Epithelial cell of esophagus (primary cell): ENCODE measurements around the gene ANG.
"Not testable (repeated sequence)": the region's sequence is repeated elsewhere in the genome, so short reads cannot be mapped to it uniquely, and the experiment has no call there.

ENCODE experiments used
- DNase-seq: peaks from one replicate; pipeline ENCODE4 v3.0.0; 2010; ENCODE audit warnings: low read depth
- H3K4me3 ChIP-seq: 2 replicates; pipeline ENCODE4 v1.5.1; 2011; ENCODE audit warnings: mild to moderate bottlenecking, low read length, control low read depth
- CTCF ChIP-seq: IDR thresholded peaks from 2 replicates; pipeline ENCODE4 v1.5.1; 2011; ENCODE audit warnings: low read depth, mild to moderate bottlenecking, low read length, control low read depth, inconsistent platforms; ENCODE audit not compliant: insufficient read depth; ENCODE audit errors: missing control alignments

The ANG gene

GRCh38 chr14:20712904-20713303 is 24.3 kb downstream of the ANG start:
- TF ChIP-seq CTCF = no peak
- no peak overlapping the region for H3K4me3 ChIP-seq
- DNase-seq = peak; percentile 48

DNA sequence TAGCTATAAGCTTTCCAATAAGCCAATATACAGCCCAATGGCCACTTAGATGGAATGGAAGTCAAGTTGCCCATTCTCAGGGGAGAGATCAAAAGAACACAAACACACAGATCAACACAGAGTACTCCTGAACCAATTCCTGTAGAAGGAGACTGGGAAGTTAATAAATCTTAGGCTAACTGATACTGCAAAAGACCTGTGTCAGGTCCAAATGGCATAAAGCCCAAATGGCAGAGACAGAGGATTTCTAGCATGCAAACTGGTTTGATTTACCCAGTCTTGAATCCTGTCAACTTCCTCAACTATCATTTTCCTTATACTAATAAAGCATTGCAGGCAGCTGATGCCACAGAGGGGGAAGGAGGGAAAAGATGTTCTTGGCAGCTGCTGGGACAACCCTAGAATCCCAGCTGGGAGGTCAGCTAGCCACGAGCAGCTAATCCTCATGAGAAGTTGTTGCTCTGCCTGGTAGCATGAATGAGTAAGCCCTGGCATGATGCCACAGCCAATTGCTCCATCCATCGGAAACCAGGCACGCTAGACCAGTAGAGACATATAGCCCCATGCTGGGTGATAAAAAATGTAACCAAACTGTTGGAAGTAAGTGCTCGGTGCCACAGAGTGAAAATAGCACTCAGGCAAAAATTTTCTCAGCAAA is 26.2 kb downstream of the ANG start:
- no peak overlapping the region for H3K4me3 ChIP-seq
- DNase-seq = peak; percentile 88
- TF ChIP-seq CTCF = no peak

DNA sequence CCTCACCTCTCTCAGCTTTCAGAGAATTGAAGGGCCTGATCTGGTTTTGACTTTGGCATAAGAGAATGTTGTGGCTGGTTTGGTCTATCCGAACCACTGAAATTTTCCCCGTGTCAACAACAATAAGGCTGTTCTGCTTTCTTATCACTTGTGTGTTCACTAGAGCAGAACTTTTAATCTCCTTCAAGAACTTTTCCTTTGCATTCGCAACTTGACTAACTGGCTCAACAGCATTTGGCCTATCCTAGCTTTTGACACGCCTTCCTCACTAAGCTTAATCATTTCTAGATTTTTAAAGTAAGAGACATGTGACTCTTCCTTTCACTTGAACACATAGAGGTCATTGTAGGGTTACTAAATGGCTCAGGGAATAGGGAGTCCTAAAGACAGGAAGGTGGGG is 31.2 kb downstream of the ANG start:
- TF ChIP-seq CTCF = no peak
- H3K4me3 ChIP-seq = no peak overlapping the region
- peak; percentile 71 for DNase-seq

DNA sequence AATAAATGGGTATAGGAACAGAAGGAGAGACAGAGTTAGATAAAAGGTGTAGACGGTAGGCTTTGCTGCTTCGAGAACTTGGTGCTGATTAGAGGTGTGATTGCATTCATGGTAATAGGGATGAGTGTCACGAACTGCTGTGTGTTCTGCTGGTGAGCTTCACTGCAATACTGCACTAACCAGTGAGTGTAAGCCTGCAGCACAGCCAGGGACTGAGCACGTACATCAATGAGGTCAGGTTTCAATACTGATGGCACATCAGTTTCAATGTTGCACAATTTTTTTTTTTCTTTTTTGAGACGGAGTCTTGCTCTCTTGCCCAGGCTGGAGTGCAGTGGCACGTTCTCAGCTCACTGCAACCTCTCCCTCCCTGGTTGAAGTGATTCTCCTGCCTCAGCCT is 32.2 kb downstream of the ANG start:
- H3K4me3 ChIP-seq = no peak overlapping the region
- TF ChIP-seq CTCF = no peak
- no peak for DNase-seq

DNA sequence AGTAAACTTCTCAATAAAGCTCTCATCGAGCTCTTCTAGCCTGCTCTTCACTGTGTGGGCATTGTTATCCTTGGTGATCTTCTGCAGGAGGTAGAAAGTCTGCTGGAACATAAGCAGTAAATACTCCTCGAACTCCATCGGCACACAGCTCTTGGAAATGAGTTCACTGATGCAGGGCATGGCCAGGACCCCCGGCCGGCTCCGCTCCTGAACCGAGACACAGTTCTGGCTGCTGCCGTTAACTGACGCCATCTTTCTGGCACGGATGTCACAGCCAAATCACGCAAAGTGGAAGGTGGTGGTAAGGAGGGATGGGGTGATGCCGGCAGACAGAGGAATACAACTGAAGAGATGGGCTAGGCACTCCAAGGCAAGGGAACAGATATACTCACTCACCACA is 33.5 kb downstream of the ANG start:
- DNase-seq = no peak

DNA sequence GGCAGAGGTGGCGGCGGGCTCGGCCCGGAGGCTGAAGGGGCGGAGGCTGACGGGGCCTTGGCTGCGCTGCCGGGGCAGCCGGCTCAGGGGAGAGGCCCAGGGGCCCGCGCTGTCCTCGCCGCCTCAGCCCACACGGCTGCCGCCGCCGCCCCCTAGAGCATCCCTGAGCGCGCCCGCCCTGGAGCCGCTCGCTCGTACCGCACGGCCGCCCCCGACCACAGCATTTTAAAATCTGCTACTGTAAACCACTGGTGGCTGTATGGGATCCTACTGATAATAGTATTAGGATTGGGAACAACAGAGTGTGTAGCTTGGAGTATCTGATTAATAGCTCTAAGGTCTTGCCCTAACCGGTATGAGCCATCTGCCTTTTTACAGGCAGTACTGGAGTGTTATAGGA is 34.9 kb downstream of the ANG start:
- no peak for DNase-seq
- TF ChIP-seq CTCF = no peak
- no peak overlapping the region for H3K4me3 ChIP-seq

More for the DNA sequence above, 33.5 kb downstream of the ANG start:
- H3K4me3 ChIP-seq = no peak overlapping the region
- no peak for TF ChIP-seq CTCF

GRCh38 chr14:20726121-20726520 is 37.6 kb downstream of the ANG start:
- not testable (repeated sequence) for H3K4me3 ChIP-seq

DNA sequence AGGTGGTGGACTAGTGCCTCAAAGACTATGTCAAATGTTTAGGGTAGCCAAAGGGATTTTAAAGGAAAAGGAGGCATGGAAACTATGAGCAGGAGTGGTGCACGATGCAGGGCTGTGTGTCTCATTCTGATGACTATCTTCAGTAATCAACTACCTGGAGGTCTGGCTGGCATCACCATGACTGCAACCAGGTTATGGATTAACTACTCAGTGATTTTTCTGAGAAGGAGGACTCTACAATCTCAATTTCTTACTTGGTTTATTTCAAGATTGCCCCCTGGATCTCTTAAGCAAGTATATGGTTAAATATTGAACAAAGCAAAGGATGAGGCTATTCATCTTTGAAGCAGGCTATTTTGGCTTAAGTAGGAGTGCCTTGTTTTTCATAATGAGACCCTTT is 38.0 kb downstream of the ANG start:
- DNase-seq = no peak
- H3K4me3 ChIP-seq = no peak overlapping the region
- TF ChIP-seq CTCF = no peak

More at GRCh38 chr14:20726121-20726520, 37.6 kb downstream of the ANG start:
- not testable (repeated sequence) for DNase-seq
